Vagina (tissue), 2 donors: ENCODE results near the gene DNAJC4. TPM values are rescaled to one million over a fixed set of nuclear protein-coding genes. Genes with fewer than 3 reads are reported as not detected.

Source experiments
- DNase-seq, 2 donors: peaks; one replicate each; pipeline ENCODE4 v3.0.0-alpha.2; 2017; ENCODE audit errors: extremely low spot score in 2 of 2
- H3K27ac ChIP-seq: fragments of 200-600 bp; sonication (generic); one replicate; pipeline ENCODE4 v1.5.1; 2019
- H3K27me3 ChIP-seq: fragments of 200-600 bp; sonication (generic); one replicate; pipeline ENCODE4 v1.5.1; 2019
- H3K36me3 ChIP-seq, 2 donors: fragments of 200-600 bp; sonication (generic); one replicate each; pipeline ENCODE4 v1.5.1; 2017 to 2019
- H3K4me1 ChIP-seq: fragments of 200-600 bp; sonication (generic); one replicate; pipeline ENCODE4 v1.5.1; 2019
- H3K4me3 ChIP-seq, 2 donors: fragments of 200-600 bp; sonication (generic); 1 replicate in 1 of 2; 2 replicates in 1 of 2; pipeline ENCODE4 v1.5.1; 2016 to 2019
- H3K9me3 ChIP-seq: fragments of 200-600 bp; sonication (generic); one replicate; pipeline ENCODE4 v1.5.1; 2019
- POLR2A ChIP-seq, 2 donors: fragments of 450-650 bp; IDR thresholded peaks; one replicate each; pipeline ENCODE4 v1.6.1; 2017; ENCODE audit warnings: antibody characterized with exemption in 2 of 2, mild to moderate bottlenecking in 2 of 2, moderate library complexity in 2 of 2
- POLR2AphosphoS5 ChIP-seq, 2 donors: sonication (generic); formaldehyde crosslinking; IDR thresholded peaks; one replicate each; pipeline ENCODE4 v1.9.0; 2017; ENCODE audit warnings: antibody characterized with exemption in 2 of 2, mild to moderate bottlenecking in 2 of 2, low read depth in 1 of 2; ENCODE audit not compliant: insufficient read depth in 1 of 2
- intact Hi-C: fragments of 100-400 bp; cut with DNase I; formaldehyde crosslinking; loops from one replicate; pipeline ENCODE4 v1.15.1; 2023
- total RNA-seq: library from RNA; depleted of rRNA; stranded (reverse); fragments of >200 nt; gene quantifications from one replicate; pipeline ENCODE4 v1.2.3, GENCODE V29; 2016
- TF ChIP-seq, protein P1 (sequence below), 3 experiments: fragments of 450-650 bp in 2 of 3; fragments of 200-600 bp in 1 of 3; sonication (generic) in 1 of 3; IDR thresholded peaks; one replicate each; pipeline ENCODE4 v1.5.1; 2017 to 2019; ENCODE audit warnings: antibody characterized with exemption in 3 of 3, mild to moderate bottlenecking in 2 of 3, moderate library complexity in 2 of 3

Gene DNAJC4
- total RNA-seq, 1 donor from 2014 or later, result 43.7 TPM

DNA sequence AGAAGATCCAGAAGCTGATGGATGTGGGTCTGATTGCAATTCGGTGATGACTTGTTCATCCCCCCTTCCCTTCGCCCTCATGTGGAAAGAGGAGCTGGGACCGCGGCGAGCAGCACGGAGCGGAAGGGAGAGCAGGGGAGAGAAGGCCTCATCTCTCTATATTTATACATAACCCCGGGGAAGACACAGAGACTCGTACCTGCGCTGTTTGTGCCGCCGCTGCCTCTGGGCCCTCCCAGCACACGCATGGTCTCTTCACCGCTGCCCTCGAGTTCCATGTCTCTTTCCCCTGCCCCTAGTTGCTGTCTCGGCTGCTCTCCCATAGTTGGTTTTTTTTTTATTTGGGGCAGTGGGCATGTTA, 26.3 kb upstream of the DNAJC4 start:
- Histone ChIP-seq H3K27me3 (no peaks in the 10 kb centered on the region), H3K36me3 (peaks cover 0 to 49% of the 10 kb centered on the region in 2 donors), H3K27ac (peak overlapping the region; percentile 36), H3K9me3 (no peaks in the 10 kb centered on the region), H3K4me1 (peaks cover 27% of the 10 kb centered on the region), H3K4me3 (no peak overlapping the region)
- intact Hi-C loops, result no loop called here
- TF ChIP-seq, protein P1, sequence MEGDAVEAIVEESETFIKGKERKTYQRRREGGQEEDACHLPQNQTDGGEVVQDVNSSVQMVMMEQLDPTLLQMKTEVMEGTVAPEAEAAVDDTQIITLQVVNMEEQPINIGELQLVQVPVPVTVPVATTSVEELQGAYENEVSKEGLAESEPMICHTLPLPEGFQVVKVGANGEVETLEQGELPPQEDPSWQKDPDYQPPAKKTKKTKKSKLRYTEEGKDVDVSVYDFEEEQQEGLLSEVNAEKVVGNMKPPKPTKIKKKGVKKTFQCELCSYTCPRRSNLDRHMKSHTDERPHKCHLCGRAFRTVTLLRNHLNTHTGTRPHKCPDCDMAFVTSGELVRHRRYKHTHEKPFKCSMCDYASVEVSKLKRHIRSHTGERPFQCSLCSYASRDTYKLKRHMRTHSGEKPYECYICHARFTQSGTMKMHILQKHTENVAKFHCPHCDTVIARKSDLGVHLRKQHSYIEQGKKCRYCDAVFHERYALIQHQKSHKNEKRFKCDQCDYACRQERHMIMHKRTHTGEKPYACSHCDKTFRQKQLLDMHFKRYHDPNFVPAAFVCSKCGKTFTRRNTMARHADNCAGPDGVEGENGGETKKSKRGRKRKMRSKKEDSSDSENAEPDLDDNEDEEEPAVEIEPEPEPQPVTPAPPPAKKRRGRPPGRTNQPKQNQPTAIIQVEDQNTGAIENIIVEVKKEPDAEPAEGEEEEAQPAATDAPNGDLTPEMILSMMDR (IDR thresholded peaks at IDR 0.05), result no peak
- no peak for TF ChIP-seq POLR2AphosphoS5 (IDR thresholded peaks at IDR 0.05; ENCODE audit: insufficient read depth in 1 of 2, low read depth in 1 of 2)
- TF ChIP-seq POLR2A (IDR thresholded peaks at IDR 0.05), result no peak
- DNase-seq, result no peak

DNA sequence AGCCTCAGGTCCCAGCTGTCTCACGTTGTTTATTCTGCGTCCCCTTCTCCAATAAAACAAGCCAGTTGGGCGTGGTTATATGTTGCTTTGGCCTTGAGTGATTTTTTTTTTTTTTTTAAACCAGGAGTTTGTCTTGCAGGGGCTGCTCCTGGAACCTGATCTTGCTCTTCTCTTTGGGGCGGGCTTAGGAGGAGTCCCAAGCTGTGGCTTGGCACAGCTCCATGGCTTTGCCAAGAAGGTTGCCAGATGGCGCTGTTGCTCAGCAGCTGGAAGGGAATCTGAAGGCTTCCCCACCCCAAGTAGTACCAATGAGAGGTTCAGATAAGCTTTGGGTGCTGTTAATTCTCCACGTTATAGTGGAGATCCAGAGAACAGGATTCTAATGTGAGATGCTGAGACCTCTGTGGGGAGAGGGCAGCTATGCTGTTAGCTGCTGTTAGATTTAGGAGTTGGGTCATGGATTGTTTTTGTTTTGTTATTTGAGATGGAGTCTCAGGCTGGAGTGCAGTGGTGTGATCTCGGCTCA, 25.8 kb upstream of the DNAJC4 start:
- H3K36me3 ChIP-seq, result peaks cover 0 to 47% of the 10 kb centered on the region in 2 donors
- H3K4me3 ChIP-seq, result no peak overlapping the region
- H3K4me1 ChIP-seq, result peaks cover 27% of the 10 kb centered on the region
- H3K9me3 ChIP-seq, result no peaks in the 10 kb centered on the region
- DNase-seq, result no peak
- TF ChIP-seq, protein P1 (IDR thresholded peaks at IDR 0.05), result peak; percentile 50 to 71 (median 65)
- TF ChIP-seq POLR2AphosphoS5 (IDR thresholded peaks at IDR 0.05; ENCODE audit: insufficient read depth in 1 of 2, low read depth in 1 of 2) (peak in 1 of 2 donors; percentile 87), POLR2A (IDR thresholded peaks at IDR 0.05) (no peak)
- intact Hi-C loops, result no loop called here
- peak overlapping the region; percentile 36 for H3K27ac ChIP-seq
- H3K27me3 ChIP-seq, result no peaks in the 10 kb centered on the region

DNA sequence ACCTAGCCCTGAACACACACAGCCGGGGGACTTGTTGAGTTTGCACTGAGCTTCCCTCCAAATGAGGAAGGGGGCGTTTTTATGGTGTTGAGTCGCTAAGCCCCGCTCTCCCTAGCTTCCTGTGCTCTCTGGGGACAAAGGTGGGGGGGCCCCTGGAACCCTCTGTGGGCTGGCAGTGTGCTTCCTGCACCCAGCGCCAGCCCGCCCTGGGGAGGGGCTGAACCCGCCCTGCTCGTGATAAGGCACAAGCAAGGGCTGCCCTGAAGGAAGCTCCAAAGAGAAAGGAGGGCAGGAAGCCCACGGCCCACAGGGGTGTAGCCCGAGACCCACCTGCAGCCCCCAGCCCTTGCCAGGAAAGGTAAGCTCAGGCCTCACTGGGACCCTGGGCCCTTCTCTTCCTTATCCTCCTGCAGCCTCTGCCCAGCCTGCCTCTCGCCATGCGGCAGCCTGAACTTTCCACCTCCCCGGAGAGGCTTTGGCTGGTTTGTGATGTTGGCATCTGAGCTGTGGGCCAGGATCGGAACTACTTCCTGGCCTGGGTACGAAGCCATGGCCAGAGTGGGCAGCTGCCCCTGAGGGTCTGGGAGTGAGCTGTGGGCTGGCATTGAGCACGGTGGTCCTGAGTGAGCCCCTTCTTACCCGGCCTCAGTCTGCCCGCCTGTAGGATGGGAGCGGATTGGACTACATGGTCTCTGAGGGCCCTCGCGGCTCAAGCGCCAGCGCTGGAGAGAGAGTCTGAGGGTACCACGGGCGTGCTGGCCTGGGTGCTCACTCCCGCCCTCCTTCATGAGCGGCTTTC, 23.7 kb upstream of the DNAJC4 start, which contains the start of gene FERMT3:
FERMT3 (plus strand) TSS at position 265 of the 799 bp plus-strand sequence. CDS start 644 bp downstream, outside the sequence.
- TF ChIP-seq POLR2AphosphoS5 (IDR thresholded peaks at IDR 0.05; ENCODE audit: insufficient read depth in 1 of 2, low read depth in 1 of 2), result peak in 1 of 2 donors; percentile 9
- TF ChIP-seq, protein P1 (IDR thresholded peaks at IDR 0.05), result no peak
- TF ChIP-seq POLR2A (IDR thresholded peaks at IDR 0.05), result no peak
- H3K4me1 ChIP-seq, result peaks cover 27% of the 10 kb centered on the region
- peak within 1 kb of the TSS; percentile 76 for H3K27ac ChIP-seq
- H3K27me3 ChIP-seq, result no peaks in the 10 kb centered on the region
- DNase-seq, result no peak
- peak within 1 kb of the TSS; percentile 27 to 40 for H3K4me3 ChIP-seq
- intact Hi-C loops, result loop anchor here (5.0 kb wide), 1 partner anchor 91 kb away; no protein-coding TSS in a partner anchor
- no peaks in the 10 kb centered on the region for H3K9me3 ChIP-seq
- H3K36me3 ChIP-seq, result peaks cover 0 to 25% of the 10 kb centered on the region in 2 donors

DNA sequence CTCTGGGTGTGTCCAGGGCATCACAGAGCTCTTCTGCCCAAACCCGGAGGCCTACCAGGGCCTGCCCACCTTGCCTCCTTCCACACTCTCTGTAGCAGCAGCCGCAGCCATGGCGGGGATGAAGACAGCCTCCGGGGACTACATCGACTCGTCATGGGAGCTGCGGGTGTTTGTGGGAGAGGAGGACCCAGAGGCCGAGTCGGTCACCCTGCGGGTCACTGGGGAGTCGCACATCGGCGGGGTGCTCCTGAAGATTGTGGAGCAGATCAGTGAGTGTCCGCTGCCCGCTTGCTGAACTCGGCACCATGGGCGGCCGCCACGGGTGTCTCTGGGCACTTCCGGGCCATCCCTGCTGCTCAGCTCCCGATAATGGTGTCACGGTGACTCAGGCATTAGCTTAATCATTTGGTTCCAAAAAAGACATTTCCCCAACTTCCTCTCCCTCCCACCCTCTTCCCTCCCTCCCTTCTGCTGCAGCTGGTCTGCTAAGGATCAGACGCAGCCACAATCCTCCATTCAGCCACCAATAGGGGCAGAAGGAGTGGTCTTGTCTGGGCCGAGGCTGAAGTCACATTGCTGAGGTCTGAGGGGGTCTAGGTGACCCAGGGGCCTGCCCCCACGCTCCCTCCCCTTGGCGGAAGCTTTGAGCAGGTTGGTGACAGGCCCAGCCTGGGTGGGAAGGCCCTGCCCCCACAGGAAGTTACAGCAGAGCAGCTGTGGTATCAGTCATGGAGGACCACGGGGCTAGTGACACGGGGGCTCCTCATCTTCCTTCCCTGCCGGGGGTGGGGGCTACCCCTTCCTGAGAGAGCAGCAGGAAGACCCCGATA, 22.9 kb upstream of the DNAJC4 start:
- intact Hi-C loops, result loop anchor here (5.0 kb wide), 1 partner anchor 90 kb away; no protein-coding TSS in a partner anchor
- no peaks in the 10 kb centered on the region for H3K9me3 ChIP-seq
- peaks cover 0 to 17% of the 10 kb centered on the region in 2 donors for H3K36me3 ChIP-seq

More for the DNA sequence above, 22.9 kb upstream of the DNAJC4 start:
- TF ChIP-seq, protein P1 (IDR thresholded peaks at IDR 0.05), result peak in 1 of 3 experiments; percentile 17
- TF ChIP-seq POLR2A (IDR thresholded peaks at IDR 0.05), result no peak
- peak in 1 of 2 donors; percentile 77 for TF ChIP-seq POLR2AphosphoS5 (IDR thresholded peaks at IDR 0.05; ENCODE audit: insufficient read depth in 1 of 2, low read depth in 1 of 2)
- Histone ChIP-seq H3K4me1 (peaks cover 27% of the 10 kb centered on the region), H3K4me3 (peak overlapping the region; percentile 27 to 40), H3K27ac (peak overlapping the region; percentile 76), H3K27me3 (no peaks in the 10 kb centered on the region)
- DNase-seq, result no peak
